Fibroblast of skin of right quadriceps (primary cell): ENCODE results near the gene CDC42SE2.
"Not testable (repeated sequence)": the region's sequence is repeated elsewhere in the genome, so short reads cannot be mapped to it uniquely, and the experiment has no call there.

Experiments
- DNase-seq: peaks from one replicate; pipeline ENCODE4 v3.0.0-alpha.2; 2013

CDC42SE2 gene

DNA sequence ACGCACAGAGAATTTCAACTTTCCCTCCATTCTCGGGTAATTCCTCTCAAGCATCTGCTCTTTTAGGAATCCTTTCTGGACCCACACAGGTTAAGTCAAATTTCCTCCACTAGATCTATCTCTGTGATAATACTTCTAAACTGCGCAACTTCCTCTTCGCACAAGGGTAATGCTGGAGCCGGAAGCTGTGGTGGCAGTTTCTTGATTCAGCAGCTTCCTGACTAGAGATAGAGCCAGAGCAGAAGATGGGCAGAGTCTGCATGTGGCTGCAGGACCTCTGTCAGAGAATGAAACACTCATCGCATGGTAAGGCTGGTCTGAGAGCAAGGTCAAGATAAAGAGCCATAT is 11.1 kb upstream of the CDC42SE2 start:
- no peak for DNase-seq

GRCh38 chr5:131254025-131254424 is 9.8 kb upstream of the CDC42SE2 start:
- not testable (repeated sequence) for DNase-seq

DNA sequence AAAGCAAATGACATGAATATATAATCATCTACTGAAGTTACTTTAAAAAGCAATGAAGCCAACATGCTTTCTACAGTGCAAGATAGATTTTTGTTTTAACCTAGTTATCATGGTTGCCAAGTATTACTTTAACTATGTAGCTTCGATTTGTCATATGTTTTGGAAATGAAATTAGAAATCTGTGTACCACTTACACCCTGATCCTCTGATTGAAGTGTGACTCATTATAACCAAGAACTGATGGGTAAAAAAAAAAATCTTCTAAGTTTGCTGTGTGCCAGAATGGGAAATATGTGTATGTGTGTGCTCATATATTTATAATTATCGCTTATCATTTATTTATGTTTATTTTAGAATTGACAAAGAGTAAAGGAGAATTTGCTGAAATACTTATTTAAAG is 9.1 kb upstream of the CDC42SE2 start:
- DNase-seq: no peak

DNA sequence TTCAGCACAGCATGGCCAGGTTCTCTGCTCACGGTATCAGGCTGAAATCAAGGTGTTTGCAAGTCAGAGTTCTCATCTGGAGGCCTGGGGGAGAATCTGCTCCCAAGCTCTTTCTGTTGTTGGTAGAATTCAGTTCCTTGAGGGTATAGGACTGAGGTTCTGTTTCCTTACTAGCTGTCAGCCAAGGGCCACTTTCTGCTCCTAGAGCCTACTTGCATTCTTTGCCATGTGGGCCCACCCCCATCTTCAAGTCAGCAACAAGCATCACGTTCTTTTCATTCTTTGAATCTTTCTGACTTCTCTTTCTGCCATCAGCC is 7.4 kb upstream of the CDC42SE2 start:
- no peak for DNase-seq

- no peak for DNase-seq
Observed at GRCh38 chr5:131258733-131259132, 5.1 kb upstream of the CDC42SE2 start.

DNA sequence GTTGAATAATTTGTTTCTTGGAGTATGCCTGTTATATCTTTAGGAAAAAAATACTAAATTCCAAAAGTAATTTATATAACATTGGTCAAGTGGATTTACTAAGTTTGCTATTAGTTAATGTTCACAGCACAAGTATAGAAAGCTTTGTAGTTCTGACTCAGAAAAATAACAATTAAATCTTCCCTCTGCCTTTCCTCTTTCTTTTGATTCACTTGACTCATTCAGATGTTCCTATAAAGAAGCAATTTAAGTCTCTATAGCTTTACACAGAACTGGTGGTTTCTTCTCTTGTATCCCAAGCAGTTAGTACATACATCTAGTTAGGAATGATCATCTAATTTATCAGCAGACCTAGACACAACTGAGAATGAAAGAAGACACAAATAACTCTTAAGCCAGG is 4.5 kb upstream of the CDC42SE2 start:
- DNase-seq: no peak

GRCh38 chr5:131260895-131261294 is 3.0 kb upstream of the CDC42SE2 start:
- DNase-seq: no peak

GRCh38 chr5:131261483-131261882 is 2.4 kb upstream of the CDC42SE2 start:
- DNase-seq: no peak

- DNase-seq: no peak
Observed at GRCh38 chr5:131262953-131263541, 806 bp upstream of the CDC42SE2 start.

DNA sequence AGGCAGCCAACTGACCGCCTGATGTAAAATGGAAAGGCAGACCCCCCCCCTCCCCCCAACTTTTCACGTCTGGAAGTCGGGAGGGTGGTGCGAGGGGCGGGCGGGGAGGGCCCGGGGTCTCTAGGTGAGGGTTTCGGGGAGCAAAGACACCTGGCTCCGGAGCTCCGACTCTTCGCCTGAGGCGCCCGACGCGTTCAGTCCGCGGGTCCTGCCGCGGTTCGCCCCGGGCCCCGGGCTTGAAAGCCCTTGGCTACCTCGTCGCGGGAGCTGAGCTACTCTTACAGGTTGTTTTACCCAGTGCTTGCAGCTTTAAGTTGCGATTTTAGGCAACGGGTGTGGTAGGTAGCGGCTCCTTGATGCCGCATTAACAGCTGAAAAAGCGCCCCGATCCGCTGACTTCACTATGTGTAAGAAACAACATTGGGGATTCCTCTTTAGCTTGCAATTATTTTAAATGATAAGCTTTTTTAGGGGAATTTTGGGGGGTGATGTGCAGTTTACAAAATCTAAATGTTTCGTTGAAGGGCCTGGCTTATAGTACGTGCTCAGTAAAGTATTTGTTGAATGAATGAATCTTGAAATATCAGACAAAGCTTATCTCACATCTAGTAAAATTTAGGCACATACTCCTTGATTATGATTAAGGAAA is 722 bp downstream of the CDC42SE2 start:
- DNase-seq: peak; percentile 13

DNA sequence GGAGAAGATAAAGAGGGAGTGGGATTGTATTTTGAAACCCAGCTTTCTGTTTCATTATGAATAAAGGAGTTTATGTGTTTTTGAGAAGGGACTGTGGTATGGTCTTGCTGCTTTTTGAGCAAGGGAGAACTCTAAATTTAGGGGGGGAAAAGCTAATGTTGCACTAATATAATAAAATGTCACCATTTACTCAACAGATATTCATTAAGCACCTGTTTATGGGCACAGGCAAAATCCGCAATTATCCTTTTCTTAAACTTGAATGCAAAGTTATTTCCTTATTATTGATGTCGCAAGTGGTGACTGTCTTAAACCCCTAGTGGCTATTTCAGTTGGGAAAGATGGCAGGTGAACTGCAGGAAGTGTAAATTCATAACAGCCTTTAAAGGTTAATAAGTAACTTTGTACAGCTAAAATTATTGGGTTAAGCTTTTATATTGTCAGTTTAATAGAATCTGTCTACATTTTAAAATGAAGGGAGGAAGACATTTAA is 1.5 kb downstream of the CDC42SE2 start:
- peak; percentile 14 for DNase-seq

GRCh38 chr5:131266370-131267060 is 2.7 kb downstream of the CDC42SE2 start:
- DNase-seq: no peak

- DNase-seq: no peak
Observed at GRCh38 chr5:131268758-131269370, 5.0 kb downstream of the CDC42SE2 start.

- DNase-seq: peak; percentile 79
Observed at GRCh38 chr5:131270809-131271208, 7.0 kb downstream of the CDC42SE2 start.

GRCh38 chr5:131271888-131272287 is 8.0 kb downstream of the CDC42SE2 start:
- not testable (repeated sequence) for DNase-seq

DNA sequence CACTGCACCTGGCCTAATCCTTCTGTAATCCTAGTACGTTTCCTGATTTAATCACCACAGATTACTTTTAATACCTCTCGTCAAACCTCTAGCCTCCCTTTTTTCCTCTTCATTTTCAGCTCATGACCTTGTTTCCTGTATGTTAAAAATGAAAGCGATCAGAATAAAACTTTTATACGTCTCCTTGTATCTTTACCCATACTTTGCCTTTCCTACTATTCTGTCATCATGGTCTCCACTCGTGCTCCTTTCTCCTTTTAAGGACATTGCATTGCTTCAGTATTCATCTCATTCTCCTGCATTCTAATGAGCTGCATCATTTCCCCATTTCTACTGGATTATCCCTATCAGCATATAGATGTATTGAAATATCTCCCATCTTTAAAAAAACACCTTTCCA is 8.5 kb downstream of the CDC42SE2 start:
- DNase-seq: peak; percentile 68

- no peak for DNase-seq
Observed at GRCh38 chr5:131272724-131273123, 8.9 kb downstream of the CDC42SE2 start.

DNA sequence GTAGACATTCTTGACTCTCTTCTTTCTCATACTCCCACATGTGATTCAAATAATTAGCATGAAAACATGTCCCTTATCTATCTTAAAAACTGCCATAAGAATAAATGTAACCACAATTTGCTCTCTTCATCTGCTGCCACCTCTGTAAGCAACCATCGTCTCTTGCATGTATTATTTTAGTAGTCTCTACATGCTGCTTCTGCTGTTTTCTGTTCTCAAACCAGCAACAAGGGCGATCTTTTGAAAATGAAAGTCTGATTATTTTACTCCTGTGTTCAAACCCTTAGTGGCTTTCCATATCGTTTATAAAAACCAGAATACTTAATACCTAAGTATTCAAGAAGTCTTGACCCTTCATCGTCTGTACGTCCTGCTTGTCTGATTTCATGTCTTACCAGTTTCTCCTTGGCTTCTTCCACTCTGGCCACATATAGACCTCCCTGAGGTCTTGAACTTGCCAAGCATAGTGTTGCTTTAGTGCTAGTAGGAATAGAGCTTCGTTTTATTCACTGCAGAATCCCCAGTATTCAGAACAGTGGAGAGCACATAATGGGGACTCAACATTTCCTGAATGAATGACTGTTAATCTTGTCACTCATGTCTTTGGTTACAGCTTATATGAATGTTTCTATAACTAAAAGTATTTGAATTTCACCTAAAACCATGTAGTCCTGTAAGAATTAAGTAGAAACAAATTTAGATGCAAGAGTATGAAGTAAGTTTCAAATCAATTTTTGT is 10.6 kb downstream of the CDC42SE2 start:
- DNase-seq: no peak

GRCh38 chr5:131276072-131276471 is 12.2 kb downstream of the CDC42SE2 start:
- no peak for DNase-seq

- DNase-seq: no peak
Observed at GRCh38 chr5:131277447-131277846, 13.6 kb downstream of the CDC42SE2 start.

- no peak for DNase-seq
Observed at GRCh38 chr5:131277875-131278740, 14.3 kb downstream of the CDC42SE2 start.

DNA sequence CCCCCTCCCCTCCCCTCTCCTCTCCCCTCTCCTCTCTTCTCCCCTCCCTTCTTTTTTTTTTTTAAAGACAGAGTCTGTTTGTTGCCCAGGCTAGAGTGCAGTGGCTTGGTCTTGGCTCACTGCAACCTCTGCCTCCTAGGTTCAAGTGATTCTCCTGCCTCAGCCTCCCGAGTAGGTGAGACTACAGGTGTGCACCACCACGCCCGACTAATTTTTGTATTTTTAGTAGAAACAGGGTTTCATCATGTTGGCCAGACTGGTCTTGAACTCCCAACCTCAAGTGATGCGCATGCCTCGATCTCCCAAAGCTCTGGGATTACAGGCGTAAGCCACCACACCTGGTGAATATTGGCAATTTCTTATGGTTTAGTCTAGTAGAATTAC is 14.9 kb downstream of the CDC42SE2 start:
- not testable (repeated sequence) for DNase-seq
